NCI-H446 (cell line): ENCODE results near the gene TMA7.
"Not testable (repeated sequence)": the region's sequence is repeated elsewhere in the genome, so short reads cannot be mapped to it uniquely, and the experiment has no call there.

ENCODE experiments used
- DNase-seq, 2 experiments: peaks; one replicate each; lab custom pipeline; 2025; lab: John Stamatoyannopoulos, UW

TMA7 gene

DNA sequence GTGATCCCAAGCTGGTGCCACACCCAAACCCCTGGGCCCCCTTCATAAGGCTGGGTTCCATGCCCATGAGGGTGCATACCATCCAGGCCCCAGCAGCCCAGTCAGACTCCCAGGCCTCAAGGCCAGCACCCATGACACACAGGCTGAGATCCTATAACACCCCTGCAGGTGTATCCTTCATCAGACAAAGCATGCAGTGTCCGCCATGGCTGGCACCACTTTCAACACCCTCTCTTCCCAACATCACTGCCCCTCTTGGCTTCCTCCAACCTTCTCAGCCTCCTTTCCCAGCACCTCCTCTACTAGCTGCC, 3.6 kb upstream of the TMA7 start:
- no peak for DNase-seq

DNA sequence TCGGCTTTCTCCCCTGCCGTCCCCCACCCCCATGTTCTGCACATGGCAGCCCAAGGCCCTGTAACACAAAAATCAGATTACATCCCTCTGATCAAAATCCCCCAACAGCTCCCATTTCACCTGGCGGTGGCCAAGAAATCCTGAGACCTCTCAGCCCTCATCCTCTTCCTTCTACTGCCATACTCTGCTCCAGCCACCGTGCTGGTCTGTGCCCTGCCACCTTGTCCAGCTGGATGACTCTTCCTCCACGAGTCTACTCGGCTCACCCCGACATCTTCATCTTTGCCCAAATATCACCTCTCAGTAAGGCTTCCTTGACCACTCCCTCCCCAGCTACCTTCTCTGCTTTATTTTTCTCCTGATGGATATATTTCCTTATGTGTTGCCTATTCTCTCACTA, 3.2 kb upstream of the TMA7 start:
- no peak for DNase-seq

DNA sequence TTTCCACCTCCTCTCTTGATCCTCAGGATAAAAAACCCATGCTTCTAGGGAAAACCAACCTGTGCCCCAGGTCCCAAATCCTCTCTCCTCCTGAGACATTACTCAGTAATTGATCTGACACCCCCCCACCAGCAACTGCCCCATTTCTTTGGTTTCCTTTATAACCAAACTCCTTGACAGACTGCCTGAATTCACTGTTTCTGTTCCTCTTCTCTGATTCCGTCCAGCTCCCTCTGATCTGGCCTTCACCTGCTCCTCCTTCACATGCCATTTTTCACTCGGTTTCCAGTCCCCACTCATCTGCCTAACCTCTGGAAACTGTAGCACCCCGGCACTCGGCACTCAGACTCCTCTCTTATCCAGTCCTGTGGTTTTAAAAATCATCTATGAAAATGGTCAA, 2.2 kb upstream of the TMA7 start:
- DNase-seq, result no peak

DNA sequence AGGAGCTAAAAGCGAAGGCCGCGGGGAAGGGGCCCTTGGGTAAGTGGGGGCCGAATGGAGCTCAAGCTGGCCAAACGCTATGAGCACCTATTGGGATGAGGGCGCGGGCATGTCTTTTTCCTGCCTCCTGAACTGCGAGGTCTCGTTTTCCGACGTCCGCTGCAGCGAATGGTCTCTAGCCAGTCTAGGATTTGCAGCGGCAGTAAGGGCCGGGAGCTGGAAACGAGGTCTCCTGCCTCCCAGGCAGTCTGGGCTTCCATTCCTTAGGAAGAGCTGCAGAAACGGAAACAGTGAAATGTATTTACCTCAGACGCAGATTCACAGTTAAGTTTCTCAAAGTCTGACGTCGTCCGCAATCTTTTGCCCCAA, 517 bp downstream of the TMA7 start:
- no peak for DNase-seq

DNA sequence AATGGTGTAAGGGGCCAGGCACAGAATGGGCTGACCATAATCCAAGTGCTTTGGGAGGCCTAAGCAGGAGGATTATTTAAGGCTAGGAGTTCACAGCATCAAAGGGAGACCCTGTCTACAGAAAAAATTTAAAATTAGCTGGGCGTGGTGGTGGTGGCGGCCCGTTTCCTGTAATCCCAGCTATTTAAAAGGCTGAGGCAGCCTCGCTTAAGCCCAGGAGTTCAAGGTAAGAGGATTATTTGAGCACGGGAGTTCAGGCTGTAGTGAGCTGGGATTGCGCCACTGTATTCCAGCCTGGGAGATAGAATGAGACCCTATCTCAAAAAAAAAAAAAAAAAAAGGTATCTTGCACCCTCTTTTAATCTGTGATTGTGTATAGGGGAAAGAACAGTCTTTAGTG, 1.9 kb downstream of the TMA7 start:
- no peak for DNase-seq

DNA sequence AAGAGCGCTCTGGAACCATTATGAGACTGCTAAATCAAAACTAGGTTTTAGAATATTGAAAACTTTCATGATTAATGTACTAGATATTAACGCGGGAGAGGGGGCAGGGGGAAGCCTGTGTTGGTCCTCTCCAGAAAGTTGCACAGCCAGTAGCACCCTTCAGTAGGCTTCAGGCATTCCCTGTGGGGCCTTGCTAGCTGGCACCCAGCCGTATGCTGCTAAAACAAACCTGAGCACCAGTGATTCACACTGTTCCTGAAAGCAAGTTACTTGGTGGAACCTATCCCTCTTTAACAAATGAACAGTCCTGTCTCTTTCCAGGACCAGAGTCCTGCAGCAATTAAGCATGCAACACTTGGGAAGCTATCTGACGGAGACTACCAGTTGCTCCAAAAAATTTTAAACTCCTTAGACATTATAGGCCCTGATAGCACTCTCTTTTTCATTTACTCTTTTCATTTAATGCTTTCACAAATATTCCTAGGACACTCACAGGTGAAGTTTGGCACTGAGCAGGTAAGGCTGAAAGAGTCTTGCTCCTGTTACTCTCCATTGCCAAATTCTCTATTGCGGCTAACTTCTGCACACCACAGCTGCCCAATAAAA, 5.3 kb downstream of the TMA7 start:
- no peak for DNase-seq

DNA sequence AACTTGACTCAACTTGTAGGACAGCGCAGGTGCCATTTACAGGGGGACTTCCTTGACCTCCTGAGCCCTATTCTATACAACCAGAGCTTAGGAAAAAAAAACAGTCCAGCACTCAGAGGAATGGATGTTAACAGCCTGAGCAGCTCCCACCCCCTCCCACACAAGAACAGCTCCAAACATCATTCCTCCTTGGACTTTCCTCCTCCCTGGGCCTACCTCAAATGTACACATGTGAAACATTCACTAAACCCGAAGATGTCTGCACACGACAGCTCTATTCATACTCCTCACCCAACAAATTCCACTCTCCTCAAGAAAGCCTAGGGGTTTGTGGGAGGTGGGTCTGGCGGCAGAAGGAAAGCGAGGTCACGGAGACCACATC, 6.0 kb downstream of the TMA7 start:
- DNase-seq, result no peak

DNA sequence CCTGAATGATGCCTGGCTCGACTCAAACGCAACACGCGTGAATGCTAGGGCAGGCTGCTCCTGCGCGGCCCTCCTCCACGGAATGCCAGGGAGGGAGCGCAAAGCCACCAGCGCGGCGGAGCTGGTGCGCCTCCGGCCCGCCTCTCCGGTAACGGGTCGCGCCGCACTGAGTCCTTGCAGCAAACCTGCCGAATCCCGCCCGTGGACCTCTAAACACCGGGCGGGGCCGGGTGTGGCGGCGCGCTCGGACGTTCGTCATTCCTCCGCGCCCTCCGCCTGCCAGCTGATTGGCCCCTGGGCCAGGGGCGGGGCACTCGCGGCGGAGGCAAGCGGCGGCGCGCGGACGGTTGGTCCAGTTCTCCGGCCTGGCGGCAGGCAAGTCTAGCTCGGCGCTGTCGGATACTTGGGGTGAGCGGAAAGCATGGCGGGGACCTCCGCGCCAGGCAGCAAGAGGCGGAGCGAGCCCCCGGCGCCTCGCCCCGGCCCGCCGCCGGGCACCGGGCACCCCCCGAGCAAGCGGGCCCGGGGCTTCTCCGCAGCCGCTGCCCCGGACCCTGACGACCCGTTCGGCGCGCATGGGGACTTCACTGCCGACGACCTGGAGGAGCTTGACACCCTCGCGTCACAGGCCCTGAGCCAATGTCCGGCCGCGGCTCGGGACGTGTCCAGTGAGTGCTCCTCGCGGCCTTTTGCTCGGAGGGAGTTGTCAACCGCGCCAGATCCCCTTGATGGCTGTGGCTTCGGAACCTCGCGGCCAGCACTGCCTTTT, 6.6 kb downstream of the TMA7 start, which contains the start of gene ATRIP:
Gene ATRIP, plus strand, starts transcription at position 313 of the 769 bp plus-strand sequence. Its CDS starts 109 bp downstream, at position 422.
- DNase-seq, result peak in 1 of 2 experiments; percentile 75

DNA sequence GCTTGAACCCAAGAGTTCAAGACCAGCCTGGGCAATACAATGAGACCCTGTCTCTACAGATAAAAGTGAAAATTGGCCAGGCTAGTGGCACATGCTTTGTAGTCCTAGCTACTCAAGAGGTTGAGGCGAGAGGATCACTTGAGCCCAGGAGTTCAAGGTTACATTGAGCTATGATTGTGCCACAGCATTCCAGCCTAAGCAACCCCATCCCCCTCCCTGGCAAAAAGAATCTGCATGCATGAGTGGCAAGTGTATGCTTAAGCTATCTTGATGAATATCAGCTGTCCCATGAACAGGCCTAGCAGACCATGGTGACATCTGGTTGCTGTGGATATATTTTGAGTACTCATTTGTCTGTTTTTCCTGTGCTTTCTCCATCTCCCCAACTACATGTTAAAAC, 11.2 kb downstream of the TMA7 start:
- no peak for DNase-seq

DNA sequence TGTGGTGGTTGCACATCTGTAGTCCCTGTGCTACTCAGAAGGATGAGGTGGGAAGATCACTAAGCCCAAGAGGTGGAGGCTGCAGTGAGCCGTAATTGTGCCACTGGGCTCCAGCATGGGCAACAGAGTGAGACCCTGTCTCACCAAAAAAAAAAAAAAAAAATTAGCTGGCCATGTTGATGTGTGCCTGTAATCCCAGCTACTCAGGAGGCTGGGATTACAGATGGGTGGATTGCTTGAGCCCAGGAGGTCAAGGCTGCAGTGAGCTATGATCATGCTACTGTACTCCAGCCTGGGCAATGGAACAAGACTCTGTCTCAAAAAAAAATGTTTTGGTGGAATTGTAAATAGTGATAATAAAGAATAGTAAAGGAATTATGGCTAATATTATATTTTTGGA, 16.4 kb downstream of the TMA7 start:
- no peak for DNase-seq

DNA sequence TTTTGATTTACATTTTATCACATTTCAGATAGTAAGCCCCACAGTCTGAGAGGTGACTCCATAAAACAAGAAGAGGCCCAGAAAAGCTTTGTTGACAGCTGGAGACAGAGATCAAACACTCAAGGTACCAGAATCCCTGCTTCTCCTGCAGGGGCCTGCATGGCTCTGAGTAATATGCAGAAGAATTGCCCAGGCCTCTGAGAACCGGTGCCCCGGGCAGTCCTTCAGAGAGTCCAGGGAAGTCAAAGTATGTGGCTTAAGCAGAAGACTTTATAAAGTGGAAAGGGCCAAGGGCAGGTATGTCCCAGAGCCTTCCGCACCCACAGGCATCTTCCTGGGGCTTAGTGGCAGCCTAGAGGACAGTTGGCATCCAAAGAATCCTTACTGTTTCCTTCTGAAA, 19.3 kb downstream of the TMA7 start:
- no peak for DNase-seq

DNA sequence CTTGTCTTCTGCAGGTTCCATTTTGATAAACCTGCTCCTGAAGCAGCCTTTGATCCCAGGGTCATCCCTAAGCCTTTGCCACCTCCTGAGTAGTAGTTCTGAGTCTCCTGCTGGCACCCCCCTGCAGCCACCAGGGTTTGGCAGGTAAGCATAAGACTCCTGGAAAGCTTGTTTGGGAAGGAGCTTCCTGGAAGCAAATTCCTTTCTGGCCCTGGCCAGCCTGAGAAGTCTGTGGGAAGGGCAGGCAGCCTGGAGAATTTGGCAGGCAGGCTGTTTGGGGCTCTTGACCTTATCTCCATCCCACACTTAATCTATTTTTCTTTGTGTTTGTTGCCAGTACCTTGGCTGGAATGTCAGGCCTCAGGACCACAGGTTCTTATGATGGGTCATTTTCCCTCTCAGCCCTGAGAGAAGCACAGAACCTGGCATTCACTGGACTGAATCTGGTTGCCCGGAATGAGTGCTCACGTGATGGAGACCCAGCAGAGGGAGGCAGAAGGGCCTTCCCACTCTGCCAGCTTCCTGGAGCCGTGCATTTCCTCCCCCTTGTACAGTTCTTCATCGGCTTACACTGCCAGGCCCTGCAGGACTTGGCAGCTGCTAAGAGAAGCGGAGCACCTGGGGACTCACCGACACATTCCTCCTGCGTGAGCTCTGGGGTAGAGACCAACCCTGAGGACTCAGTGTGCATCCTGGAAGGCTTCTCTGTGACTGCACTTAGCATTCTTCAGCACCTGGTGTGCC, 19.9 kb downstream of the TMA7 start:
- DNase-seq, result no peak

DNA sequence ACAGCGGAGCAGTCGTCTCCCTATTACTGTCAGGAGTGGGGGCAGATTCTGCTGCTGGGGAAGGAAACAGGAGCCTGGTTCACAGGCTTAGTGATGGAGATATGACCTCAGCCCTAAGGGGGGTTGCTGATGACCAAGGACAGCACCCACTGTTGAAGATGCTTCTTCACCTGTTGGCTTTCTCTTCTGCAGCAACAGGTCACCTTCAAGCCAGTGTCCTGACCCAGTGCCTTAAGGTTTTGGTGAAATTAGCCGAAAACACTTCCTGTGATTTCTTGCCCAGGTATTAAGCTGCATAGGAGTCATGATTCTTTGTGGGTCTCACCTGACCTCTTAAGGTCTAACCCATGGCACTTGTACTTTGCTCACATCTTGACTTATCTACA, 20.5 kb downstream of the TMA7 start:
- DNase-seq, result no peak

DNA sequence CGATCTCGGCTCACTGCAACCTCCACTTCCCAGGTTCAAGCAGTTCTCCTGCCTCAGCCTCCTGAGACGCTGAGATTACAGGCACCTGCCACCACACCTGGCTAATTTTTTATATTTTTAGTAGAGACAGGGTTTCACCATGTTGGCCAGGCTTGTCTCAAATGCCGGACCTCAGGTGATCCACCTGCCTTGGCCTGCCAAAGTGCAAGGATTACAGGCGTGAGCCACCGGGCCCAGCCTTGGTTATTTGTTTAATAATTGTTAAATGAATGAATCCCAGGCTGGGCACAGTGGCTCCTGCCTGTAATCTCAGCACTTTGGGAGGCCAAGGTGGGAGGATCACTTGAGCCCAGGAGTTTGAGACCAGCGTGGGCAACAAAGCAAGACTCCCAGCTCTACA, 21.7 kb downstream of the TMA7 start:
- DNase-seq, result not testable (repeated sequence)

DNA sequence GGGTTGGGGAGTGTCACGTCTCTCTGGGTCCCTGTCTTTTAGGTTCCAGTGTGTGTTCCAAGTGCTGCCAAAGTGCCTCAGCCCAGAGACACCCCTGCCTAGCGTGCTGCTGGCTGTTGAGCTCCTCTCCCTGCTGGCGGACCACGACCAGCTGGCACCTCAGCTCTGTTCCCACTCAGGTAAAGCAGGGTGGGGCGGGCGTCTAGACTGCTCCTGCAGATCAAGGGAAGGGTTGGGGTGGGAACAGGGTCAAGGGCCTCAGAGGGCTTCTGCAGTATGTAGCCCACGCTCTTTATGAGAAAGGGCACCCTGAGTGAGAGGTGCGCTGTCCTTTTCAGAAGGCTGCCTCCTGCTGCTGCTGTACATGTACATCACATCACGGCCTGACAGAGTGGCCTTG, 23.6 kb downstream of the TMA7 start:
- DNase-seq, result no peak

DNA sequence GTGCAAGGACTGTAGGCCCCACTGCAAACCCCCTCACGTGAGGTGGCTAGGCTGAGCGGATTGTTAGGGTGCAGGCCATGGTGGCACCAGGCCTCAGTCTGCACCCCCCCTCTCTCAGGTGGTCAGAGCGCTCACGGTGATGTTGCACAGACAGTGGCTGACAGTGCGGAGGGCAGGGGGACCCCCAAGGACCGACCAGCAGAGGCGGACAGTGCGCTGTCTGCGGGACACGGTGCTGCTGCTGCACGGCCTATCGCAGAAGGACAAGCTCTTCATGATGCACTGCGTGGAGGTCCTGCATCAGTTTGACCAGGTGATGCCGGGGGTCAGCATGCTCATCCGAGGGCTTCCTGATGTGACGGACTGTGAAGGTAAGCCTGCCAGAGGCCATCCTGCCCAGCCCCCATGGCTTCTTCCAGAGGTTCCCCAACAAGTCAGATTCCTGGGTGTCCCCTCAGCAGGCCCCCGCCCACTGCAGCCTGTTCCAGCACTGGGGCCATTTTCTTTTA, 24.7 kb downstream of the TMA7 start:
- no peak for DNase-seq

DNA sequence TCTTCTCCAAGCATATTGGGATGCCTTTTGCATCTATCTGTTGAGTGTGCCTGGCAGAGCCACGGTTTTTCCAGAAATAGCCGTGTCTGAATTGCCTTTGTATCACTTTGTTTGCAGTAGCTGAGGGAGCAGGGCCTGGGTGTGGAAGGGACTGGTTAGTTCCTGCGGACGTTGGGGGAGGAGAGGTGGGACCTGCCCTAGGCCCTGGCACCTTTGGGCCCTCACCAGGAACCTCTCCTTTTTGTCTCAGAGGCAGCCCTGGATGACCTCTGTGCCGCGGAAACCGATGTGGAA, 25.1 kb downstream of the TMA7 start:
- DNase-seq, result no peak

DNA sequence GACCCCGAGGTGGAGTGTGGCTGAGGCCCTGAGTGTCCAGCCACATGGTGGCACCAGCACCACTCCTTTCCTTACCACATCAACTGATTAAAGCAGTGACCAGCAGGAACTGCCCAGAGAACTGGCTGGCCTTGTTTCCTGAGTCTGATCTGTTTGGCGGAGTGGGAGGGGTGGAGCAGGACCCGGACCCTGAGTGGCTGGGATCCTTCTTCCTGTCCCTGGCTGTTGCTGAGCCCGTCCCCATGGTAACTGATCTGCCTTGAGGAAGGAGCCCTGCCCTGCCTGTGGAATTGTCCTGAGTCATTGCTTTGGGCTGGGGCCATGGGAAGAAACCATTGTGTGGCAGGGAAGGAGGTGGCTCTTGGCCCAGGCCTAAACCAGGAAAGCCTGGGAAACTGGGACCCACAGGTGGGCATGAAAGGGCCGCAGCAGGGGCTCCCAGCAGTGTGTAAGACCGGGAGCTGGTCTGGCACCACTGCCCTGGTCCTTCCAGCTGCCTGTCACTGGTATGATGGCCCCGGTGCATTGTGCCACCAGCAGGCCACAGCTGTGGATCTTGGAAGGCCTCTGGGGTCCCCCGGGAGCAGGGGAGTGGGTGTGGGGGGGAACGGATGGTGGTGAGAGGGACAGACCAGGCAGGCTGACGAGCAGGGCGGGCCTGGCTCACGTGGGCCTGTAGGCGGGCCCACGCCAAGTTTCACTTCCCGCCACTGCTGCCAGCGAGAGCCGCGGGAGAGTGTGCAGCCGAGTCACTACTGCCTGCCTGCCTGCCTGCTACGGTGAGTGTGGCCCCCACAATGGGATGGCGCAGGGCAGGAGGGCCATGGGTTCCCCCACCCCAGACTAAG, 25.7 kb downstream of the TMA7 start:
- peak; percentile 9 to 46 for DNase-seq

DNA sequence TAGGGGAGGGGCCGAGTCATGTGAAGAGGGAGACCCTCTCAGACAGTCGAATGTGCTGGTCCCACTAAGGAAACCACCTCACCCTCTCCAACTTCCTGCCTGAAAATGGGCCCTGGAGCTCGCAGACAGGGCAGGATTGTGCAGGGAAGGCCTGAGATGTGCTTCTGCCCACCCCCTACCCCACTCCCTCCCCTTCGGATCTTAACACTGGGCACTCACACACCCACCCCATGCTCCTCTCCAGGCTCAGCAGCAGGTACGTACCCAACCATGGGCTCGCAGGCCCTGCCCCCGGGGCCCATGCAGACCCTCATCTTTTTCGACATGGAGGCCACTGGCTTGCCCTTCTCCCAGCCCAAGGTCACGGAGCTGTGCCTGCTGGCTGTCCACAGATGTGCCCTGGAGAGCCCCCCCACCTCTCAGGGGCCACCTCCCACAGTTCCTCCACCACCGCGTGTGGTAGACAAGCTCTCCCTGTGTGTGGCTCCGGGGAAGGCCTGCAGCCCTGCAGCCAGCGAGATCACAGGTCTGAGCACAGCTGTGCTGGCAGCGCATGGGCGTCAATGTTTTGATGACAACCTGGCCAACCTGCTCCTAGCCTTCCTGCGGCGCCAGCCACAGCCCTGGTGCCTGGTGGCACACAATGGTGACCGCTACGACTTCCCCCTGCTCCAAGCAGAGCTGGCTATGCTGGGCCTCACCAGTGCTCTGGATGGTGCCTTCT, 26.5 kb downstream of the TMA7 start:
- no peak for DNase-seq

DNA sequence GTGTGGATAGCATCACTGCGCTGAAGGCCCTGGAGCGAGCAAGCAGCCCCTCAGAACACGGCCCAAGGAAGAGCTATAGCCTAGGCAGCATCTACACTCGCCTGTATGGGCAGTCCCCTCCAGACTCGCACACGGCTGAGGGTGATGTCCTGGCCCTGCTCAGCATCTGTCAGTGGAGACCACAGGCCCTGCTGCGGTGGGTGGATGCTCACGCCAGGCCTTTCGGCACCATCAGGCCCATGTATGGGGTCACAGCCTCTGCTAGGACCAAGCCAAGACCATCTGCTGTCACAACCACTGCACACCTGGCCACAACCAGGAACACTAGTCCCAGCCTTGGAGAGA, 27.0 kb downstream of the TMA7 start:
- no peak for DNase-seq

DNA sequence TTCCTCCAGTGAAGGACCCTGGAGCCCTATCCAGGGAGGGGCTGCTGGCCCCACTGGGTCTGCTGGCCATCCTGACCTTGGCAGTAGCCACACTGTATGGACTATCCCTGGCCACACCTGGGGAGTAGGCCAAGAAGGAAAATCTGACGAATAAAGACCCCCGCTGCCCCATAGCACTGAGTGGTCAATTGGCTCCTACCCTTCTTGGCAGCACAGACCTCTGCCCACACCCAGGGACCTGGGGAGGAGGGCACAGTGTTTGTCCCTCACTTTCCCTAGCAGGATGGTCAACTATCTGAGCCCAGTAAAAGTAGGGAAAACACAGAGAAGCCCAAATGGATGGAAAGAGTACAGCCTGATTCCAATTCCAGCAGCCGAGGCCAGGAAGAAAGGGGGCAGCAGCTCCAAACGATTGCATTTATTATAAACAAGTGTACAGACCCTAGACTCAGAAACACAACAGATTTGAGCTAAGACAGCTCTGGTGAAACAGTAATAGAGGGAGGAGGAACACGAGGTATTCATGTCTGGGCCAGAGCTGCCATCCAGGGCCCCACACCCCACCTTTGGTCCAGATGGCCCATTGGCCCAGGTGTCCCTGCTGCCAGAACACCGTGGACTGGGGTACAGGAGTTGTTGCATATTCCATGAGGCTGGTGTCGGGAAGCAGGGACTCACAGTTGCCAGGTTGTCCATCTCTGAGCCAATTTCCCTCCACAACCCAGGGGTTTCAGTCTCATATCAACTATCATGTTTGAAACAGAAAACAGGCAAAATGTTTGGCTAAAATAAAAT, 27.6 kb downstream of the TMA7 start:
- no peak for DNase-seq
